Fibroblast of skin of right quadriceps (primary cell): Measurements from ENCODE around the gene KLK14.

ENCODE experiments used
- DNase-seq: peaks from one replicate; pipeline ENCODE4 v3.0.0-alpha.2; 2013

KLK14 gene, protein sequence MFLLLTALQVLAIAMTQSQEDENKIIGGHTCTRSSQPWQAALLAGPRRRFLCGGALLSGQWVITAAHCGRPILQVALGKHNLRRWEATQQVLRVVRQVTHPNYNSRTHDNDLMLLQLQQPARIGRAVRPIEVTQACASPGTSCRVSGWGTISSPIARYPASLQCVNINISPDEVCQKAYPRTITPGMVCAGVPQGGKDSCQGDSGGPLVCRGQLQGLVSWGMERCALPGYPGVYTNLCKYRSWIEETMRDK

DNA sequence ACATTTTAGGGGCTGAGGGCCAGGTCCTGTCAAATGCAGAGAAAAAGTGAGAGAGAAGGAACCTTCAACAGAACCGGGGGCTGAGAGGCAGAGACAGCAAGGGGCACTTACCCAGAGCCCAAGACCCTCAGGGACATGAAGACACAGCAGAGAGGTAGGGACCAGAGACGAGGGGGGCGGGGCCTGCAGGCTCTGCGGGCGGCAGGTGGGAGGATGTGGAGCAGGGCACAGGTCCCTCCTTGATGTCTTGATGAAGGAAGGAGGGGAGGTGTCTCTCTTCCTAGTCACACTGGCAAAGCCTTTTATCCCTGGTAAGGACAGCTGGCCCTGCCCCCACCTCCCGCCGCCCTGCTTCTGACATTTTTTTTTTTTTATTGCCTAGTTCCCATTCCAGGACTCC lies at the start of gene KLK14:
Gene KLK14 (minus strand): TSS at position 277 of the 400 bp plus-strand sequence. CDS start 273 bp downstream, at position 4.
- DNase-seq = no peak

DNA sequence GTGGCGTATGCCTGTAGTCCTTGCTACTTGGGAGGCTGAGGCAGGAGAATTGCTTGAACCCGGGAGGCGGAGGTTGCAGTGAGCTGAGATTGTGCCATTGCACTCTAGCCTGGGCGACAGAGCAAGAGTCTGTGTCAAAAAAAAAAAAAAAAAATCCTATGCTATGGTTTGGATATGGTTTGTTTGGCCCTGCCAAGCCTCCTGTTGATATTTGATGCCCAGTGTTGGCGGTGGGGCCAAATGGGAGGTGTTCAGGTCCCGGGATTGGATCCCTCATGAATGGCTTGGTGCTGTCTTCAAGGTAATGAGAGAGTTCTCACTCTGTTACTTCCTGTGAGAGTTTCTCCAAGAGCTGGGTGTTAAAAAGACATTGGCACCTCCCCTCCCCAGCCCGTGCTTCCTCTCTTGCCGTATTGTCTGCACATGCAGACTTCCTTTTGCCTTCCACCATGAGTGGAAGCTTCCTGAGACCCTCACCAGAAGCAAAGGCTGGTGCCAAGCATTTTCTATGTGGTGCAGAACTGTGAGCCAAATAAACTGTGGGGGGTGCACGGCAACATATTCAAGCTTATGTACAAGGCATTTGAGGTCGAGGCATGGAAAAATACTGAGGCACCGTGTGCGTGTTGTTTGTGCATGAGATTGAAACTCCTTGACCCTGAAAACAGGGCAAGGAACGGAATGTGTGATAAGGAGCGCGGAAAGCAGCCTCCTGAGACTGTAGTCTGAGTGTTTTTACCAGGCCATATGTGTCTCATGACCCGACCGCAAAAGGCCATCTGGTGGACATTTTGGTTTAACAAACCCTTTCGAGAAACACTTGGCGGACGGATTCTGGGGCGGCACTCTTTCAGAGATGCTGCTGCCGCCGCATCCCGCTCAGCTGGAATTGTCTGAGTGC lies 49.3 kb upstream of the KLK14 start:
- DNase-seq = no peak

DNA sequence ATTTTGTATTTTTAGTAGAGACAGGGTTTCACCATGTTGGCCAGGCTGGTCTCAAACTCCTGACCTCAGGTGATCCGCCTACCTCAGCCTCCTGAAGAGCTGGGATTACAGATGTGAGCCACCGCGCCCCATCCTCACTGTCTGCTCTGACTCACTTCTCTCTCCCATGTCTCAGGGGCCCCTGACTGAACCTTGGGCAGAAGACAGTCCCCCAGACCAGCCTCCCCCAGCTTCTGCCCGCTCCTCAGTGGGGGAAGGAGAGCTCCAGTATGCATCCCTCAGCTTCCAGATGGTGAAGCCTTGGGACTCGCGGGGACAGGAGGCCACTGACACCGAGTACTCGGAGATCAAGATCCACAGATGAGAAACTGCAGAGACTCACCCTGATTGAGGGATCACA lies 47.0 kb upstream of the KLK14 start:
- DNase-seq = no peak

DNA sequence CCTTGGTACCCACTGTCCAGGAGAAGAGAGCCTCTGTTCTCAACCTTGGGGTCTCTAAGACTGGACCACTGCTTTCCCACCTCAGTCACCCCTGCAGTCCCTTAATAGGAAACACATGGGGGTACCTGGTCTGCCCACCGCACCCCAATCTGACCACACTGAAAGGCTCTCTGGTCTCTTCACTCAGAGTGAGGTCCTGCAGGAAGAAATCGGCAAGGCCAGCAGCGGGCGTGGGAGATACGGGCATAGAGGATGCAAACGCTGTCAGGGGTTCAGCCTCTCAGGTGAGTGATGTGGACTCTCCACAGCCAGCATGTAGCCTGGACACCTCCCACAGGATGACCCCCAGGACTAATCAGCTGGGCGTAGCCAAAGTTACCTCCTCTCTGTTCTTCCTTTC lies 45.5 kb upstream of the KLK14 start:
- no peak for DNase-seq

DNA sequence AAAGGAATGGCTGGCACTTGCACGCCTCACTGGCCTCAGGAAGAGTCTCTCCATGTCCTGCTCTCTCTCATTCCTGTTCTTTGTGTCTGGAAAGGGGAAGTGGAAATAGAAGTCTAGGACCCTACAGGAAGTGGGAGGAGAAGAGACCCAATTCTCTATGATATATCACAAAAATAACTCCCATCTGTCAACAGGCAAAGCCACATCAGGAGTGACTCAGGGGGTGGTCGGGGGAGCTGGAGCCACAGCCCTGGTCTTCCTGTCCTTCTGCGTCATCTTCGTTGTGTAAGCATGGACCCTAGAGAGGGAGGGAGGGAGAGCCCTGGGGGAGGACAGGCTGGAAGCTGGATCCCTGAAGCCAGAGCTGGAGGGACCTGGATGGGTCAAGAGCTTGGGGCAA lies 45.1 kb upstream of the KLK14 start:
- DNase-seq = peak; percentile 87

DNA sequence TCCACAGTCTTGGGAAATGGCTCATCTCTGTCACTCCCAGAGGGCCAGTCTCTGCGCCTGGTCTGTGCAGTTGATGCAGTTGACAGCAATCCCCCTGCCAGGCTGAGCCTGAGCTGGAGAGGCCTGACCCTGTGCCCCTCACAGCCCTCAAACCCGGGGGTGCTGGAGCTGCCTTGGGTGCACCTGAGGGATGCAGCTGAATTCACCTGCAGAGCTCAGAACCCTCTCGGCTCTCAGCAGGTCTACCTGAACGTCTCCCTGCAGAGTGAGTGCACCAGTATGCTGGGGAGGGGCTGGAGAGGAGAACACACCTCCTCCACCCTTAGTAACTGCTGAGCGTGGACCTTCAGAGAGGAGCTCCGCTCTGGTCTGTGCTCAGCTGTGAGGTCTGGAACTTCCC lies 44.3 kb upstream of the KLK14 start:
- DNase-seq = no peak

DNA sequence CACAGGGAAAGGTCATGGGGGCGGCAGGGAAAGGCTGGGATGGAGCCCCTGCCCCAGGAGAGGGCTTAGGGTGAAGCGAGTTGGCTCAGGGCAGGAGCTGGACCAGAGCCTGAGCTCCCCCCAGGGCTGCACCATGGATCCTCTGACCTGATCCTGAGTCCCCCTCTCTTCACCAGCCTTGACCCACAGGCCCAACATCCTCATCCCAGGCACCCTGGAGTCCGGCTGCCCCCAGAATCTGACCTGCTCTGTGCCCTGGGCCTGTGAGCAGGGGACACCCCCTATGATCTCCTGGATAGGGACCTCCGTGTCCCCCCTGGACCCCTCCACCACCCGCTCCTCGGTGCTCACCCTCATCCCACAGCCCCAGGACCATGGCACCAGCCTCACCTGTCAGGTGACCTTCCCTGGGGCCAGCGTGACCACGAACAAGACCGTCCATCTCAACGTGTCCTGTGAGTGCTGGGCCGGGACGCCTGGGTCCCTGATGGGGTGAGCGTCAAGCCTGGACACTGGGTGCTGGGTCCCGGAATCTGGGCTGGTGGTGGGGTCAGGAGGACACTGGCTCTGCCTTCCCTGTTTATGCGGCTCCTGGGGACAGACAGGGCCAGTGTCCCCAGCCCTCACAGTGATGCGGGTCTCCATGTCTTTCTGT lies 42.9 kb upstream of the KLK14 start:
- no peak for DNase-seq

DNA sequence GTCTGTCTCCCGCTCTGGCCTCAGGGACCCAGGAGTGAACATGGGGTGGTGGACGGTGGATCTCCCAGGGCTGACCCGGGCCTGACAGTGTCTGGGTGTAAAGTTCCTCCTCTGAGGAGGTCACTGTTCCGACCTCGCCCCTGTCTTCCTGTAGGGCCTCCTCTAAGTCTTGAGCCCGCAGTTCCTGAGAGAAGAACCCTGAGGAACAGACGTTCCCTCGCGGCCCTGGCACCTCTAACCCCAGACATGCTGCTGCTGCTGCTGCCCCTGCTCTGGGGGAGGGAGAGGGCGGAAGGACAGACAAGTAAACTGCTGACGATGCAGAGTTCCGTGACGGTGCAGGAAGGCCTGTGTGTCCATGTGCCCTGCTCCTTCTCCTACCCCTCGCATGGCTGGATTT lies 42.0 kb upstream of the KLK14 start, which contains the start of gene SIGLEC9:
Gene SIGLEC9 (plus strand): TSS at position 178 of the 400 bp plus-strand sequence. CDS start 69 bp downstream, at position 247.
- no peak for DNase-seq

DNA sequence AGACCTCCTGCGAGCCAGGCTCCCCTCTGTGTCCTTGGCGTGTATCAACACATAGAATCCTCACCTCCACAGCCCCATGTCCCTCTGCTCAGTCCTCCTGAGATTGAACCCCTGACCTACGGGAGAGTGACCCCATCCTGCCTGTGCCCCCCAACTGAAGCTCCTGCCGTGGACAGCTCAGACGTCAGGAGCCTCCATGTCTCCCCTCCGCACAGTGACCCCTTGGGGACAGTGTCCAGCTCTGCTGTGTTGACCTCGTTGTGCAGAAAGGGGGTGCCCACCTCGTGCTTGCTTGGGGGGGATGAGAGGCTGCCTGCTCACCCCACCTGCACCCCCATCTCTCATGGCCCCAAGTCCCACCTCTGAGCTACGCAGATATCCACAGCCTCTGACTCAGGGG lies 41.5 kb upstream of the KLK14 start:
- no peak for DNase-seq

DNA sequence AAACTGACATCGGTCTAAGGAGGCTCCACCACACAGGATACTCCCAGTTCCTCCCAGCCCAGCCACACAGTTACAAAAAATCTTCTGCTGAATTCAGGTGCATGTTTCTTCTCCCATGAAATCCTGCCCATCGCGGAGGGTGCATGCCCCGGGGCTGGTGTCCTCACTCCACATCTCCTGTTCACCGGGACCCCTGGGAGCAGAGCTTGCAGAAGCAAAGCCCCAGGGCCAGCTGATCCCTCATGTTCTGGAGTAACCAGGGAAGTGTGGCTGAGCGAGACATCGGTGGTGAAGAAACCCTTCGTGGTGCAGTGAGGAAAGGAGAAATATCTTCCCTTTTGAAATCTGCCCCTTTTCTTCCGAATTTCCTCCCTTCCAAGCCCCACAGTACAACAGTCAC lies 41.1 kb upstream of the KLK14 start:
- no peak for DNase-seq

DNA sequence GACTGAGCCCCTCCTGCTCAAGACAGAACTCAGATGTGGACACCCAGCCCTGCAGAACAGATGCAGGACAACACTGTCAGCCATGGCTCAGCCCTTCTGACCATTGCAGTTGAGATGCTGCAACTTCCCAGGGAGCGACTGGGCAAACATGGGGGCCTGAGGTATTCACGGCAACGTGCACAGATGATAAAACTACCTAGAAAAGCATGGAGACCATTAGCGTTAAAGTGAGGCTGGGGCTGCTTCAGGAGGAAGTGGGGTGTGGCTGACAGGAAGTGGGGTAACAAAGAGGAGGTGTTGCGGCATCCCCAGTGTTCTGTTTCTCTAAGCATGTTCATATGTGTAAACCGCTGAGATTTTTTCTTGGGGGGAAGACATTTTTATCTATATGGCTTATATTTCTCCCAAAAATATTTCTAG lies 40.7 kb upstream of the KLK14 start:
- no peak for DNase-seq

DNA sequence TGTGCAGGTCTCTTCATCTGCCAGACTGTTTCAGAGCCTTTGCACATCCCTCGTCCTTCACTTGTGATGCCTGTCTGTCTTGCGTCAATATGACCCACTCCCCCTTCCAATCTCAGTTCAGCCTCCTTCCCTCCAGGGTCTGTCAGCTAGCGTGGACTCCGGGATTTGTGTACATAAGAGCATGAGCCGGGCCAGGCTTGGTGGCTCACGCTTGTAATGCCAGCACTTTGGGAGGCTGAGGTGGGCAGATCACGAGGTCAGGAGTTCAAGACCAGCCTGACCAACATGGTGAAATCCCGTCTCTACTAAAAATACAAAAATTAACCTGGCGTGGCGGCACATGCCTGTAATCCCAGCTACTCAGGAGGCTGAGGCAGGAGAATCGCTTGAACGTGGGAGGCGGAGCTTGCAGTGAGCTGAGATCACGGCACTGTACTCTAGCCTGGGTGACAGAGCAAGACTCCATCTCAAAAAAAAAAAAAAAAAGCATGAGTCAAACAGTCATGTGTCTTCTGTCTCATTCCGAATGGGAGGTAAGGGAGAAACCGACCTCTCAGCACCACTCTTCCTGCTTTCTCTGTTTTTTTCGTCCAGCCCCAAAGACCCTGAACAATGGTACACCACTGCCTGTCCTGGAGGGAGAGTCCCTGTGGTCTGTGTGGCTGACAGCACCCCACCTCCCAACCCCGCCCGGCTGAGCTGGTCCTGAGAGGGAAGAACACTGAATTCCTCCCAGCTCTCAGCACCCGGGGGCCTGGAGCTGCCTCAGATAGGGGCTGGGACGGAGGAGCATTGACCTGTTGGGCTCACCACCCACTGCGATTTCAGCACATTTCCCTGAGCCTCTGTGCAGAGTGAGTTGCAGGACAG lies 39.7 kb upstream of the KLK14 start:
- DNase-seq = no peak

DNA sequence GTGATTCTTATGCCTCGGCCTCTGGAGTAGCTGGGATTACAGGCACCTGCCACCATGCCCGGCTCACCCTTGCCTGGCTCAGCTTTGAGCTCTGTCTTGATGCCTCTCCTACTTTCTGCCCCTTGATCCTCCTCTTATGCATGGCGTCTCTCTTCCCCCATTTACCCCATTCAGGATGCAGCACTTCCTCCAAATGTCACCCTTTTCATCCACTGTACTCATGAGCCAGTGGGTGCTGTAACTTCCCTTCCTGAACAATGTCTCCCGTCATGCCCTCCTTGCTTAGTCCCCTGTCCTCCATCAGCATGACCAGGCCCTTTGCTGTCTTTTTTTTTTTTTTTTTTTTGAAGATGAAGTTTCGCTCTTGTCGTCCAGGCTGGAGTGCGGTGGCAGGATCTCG lies 38.6 kb upstream of the KLK14 start:
- no peak for DNase-seq

DNA sequence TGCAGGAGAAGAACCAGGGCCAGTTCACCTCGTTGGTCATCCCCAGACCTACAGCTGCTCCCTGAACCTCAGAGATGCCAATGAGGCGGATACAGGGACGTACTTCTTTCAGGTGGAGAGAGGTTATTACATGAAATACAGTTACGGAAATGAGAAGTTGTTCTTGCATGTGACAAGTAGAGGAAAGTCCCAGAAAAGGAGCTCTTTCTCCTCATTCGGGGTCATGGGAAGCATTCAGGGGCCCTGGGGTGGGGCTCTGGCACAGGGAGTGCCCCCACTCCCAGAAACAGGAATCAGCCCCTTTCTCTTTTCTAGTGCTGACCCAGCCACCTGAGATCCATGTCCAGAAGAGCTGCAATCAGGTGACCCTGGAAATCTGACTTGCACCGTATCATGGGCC lies 37.5 kb upstream of the KLK14 start:
- DNase-seq = no peak

DNA sequence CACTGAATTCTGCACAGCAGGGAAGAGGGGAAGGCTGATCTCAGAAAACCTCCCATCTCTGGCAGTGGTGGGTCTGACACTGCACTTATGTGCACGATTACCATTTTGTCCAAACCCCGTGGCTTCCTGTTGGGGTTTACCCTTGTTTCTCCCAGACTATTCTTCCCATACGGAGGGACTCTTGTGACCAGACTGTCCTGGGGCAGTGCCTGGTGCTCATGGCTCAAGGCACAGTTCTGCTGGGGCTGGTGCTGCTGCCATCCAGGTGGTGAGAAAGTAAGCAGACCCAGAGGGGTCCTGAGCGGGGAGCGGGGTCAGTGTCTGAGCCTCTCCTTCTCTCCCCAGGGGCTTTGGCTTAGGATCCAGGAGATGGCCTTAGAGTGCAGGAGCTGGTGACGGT lies 36.9 kb upstream of the KLK14 start:
- DNase-seq = no peak

DNA sequence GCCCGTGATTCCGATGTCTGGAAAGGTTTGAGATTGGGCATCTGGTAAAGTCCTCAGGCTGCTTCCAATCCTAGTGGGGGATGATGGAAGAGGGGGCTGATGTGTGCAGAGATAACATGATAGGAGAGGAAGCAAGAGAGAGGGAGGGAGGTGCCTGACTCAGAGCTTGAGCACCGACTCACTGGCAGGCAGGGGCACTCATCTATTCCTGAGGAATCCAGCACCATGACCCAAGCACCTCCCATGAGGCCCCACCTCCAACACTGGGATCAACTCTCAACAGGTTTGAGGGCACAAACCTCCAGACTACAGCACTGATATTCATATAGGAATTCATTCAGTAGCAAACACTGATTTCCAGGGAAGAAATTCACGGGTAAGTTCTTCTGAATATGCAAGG lies 36.4 kb upstream of the KLK14 start:
- no peak for DNase-seq

DNA sequence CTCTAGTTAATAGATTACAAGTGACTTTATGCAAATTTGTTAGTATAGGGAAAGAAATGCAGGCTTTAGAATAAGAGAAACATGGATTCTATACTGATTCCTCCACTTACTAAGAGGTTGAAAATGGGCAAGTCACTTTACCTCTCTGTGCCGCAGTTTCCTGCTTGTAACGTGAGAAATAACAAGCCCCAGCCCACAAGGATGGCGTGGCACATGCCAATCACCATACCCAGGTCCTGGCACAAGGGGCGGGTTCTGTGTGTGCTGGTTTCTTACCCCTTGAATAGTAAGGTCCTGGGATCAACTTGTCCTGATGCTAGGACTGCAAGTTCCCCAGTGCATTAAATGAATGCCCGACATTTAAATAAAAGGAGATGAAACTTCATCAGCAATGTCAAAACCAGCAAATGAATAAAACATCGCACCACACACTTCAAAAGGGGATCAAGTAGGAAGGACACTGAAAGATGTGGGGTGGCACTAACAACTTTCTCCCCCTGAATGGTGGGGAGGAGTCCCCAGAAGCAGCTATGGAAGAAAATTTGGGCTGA lies 34.1 kb upstream of the KLK14 start:
- no peak for DNase-seq

DNA sequence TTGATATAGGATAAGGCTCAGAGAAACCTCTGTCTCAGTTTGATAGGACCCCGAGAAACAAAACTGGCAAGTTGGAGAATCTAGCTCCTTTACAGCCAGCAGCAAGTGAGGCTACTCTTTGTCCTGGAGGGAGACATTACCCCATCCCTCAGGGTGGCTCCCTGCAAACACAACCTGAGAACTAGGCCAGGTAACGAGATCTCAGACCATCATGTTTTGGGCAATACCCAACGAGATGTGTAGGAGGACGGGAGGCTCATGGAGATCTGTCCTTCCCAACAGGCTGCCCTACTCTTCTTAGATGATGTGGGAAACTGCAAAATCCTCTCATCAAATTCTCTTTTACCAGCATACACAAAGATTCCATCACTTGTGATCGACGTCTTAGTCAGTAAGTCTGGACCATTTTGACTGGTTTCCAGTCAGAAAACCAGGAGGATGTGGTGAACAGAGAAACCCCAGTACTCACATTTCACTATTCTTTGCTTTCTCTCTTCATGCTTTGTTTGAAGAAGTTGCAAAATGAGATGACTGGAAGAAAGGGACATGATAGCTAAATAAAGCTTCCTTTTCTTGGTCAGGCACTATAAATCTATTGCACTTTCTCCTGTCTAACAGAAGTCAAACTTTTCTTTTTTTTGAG lies 31.5 kb upstream of the KLK14 start:
- no peak for DNase-seq

DNA sequence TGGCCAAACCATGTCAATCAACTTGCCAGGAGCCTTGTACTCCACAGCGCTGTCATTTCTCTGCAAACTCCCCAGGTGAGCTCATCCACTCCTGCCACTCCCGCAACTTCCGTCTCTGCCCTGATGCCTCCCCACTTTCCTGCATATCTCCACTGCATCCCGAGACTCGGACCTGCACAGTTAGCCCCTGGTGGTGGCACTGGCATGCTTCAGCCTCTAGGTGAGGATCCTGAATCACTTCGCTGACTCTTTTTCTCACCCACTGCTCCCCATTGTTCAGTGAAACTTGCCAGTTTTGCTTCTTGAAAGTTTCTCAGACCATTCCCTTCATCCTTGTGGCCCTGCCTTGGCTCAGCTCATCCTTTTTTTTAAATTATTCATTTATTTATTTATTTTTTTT lies 28.9 kb upstream of the KLK14 start:
- DNase-seq = no peak

DNA sequence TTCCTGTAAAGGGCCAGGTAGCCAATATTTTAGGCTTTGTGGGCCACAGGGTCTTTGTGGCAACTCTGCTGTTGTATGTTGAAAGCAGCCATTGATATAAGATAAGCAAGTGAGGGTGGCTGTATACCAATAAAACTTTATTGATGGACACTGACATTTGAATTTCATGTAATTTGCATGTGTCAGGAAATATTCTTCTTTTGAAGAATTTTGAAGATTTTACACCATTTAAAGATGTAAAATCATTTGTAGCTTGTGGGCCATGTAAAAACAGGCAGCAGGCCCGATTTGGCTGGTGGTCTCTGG lies 27.9 kb upstream of the KLK14 start:
- no peak for DNase-seq

DNA sequence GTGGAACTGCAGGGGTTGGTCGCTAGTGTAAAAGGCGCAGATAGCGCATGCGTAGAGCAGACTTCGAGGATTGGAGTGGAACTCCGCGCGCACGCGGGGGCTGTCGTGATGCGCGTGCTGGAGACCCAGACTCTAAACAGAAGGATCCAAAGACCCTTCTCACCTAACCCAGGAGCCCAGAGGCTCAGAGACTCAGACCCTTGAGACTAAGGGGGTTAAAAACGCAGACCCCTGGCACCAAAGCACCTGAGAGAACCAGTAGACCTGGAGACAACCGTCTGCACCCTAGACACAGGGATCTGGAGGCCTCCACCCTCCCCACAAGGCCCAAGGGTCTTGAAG lies 26.1 kb upstream of the KLK14 start:
- no peak for DNase-seq
